BJ (cell line): ENCODE measurements around the gene SLC35D2. TPM values are rescaled to one million over a fixed set of nuclear protein-coding genes. Genes with fewer than 3 reads are reported as not detected.

Experiments
- CTCF ChIA-PET: fragments of 350-600 bp; formaldehyde crosslinking; extraction: SDS; loops from one replicate; lab custom pipeline; 2021; ENCODE audit warnings: antibody characterized with exemption, inconsistent platforms; lab: Yijun Ruan, JAX
- POLR2A ChIA-PET: fragments of 300-600 bp; sonication (Branson Sonifier 250); formaldehyde crosslinking; extraction: SDS; loops from one replicate; lab custom pipeline; 2021; ENCODE audit warnings: antibody characterized with exemption; lab: Charles Lee
- DNase-seq: peaks from one replicate; pipeline ENCODE4 v3.0.0-alpha.2; 2011; ENCODE audit warnings: low read depth
- H3K27me3 ChIP-seq: 2 replicates; pipeline ENCODE4 v1.6.0; 2011; ENCODE audit warnings: low read length; ENCODE audit not compliant: control insufficient read depth, insufficient read depth
- H3K36me3 ChIP-seq: 2 replicates; pipeline ENCODE4 v1.5.1; 2011; ENCODE audit warnings: low read length; ENCODE audit not compliant: control insufficient read depth, insufficient read depth
- H3K4me3 ChIP-seq: 2 replicates; pipeline ENCODE4 v1.5.1; 2011; ENCODE audit warnings: low read depth, mild to moderate bottlenecking, control low read depth, low read length
- polyA plus RNA-seq: library from polyadenylated mRNA; depleted of rRNA; stranded (reverse); fragments of >200 nt; gene quantifications from 2 replicates; pipeline ENCODE4 v1.2.3, GENCODE V29; 2011
- TF ChIP-seq, protein P1 (sequence below): IDR thresholded peaks from 2 replicates; pipeline ENCODE4 v1.5.1; 2011; ENCODE audit warnings: low read depth, mild to moderate bottlenecking, control low read depth, inconsistent platforms, low read length, moderate library complexity; ENCODE audit not compliant: insufficient read depth

Gene SLC35D2
- polyA plus RNA-seq, 1 experiment, result 11.3 TPM

DNA sequence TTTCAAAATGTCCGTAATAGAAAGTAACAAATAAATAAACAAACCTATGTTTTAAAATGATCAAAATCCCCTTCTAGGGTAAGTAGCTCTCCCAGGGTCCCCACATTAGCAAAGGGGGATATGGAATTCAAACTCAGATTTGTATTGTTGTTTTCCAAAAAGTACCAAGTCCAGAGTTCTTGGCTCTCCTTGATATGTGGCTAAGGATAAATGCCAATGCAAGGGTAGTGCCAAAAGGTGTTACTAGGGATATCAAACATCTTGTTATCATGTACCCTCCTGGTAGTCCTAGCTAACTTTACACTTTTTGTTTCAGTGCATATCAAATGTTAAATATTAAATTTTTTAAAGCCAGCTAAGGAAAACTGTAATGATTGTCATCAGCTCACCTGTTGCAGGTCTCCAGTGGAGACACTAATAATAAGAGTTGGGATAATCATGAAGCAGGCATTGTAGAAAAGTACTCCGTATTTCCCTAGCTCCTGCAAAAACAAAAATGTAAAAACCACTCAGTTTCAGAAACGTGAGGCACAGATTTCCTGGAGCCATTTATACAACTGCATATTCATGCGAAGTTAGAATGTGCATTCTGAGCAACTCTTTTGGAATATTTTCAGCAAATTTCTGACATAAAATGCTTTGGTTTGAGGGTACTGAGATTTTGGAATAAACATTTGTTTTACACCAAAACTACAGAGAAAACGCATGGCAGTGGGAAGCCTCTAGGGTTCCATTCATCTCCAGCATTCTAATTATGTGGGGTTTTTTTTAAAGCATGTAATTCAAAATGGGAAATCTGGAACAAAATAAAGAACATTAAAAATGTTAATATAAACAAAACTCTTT is 39.8 kb downstream of the SLC35D2 start:
- POLR2A ChIA-PET, result interaction anchor here (0.5 kb wide), 1 partner anchor 35 kb away, joined by 6 read pairs; no protein-coding TSS in a partner anchor
- CTCF ChIA-PET, result interaction anchor here (0.8 to 2.8 kb wide), 3 partner anchors 16 to 323 kb away, joined by 3 to 13 read pairs (median 3); no protein-coding TSS in a partner anchor
- no peak overlapping the region for H3K4me3 ChIP-seq

DNA sequence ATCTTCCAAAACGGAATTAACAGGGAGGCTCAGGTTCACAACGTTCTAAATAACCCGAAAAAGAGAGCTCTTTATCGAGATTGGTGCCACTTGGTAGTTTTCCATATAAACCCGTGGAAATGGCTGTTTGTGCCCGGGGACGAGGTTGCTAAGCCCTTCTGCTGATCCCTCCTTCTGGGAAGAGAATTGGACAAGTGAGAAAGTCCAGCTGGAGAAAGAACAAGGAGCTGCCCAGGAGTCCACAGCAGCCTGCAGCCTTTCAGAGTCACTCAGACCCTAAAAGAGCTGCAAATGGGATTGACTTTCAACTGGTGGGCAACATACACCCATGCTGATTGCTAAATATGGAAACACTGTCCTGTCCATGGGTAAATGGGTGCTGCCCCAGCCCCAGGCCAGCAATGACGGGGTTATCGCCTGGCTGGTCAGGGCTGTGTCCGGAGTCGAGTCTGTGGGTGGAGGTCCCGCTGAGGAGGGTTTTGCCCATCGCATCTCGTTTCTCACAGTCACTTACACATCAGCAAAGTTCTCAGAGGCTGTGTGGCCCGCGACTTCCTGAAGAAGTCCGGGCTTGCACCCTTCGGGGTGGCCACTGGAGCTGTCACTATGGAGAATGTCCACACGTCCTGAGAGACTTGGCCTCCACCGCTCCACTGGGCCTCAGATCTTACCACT is 40.8 kb downstream of the SLC35D2 start:
- POLR2A ChIA-PET, result interaction anchor here (0.5 kb wide), 1 partner anchor 36 kb away, joined by 6 read pairs; no protein-coding TSS in a partner anchor

More for the DNA sequence above, 39.8 kb downstream of the SLC35D2 start:
- no peaks in the 10 kb centered on the region for H3K27me3 ChIP-seq
- H3K36me3 ChIP-seq, result peaks cover 5% of the 10 kb centered on the region
- TF ChIP-seq, protein P1, sequence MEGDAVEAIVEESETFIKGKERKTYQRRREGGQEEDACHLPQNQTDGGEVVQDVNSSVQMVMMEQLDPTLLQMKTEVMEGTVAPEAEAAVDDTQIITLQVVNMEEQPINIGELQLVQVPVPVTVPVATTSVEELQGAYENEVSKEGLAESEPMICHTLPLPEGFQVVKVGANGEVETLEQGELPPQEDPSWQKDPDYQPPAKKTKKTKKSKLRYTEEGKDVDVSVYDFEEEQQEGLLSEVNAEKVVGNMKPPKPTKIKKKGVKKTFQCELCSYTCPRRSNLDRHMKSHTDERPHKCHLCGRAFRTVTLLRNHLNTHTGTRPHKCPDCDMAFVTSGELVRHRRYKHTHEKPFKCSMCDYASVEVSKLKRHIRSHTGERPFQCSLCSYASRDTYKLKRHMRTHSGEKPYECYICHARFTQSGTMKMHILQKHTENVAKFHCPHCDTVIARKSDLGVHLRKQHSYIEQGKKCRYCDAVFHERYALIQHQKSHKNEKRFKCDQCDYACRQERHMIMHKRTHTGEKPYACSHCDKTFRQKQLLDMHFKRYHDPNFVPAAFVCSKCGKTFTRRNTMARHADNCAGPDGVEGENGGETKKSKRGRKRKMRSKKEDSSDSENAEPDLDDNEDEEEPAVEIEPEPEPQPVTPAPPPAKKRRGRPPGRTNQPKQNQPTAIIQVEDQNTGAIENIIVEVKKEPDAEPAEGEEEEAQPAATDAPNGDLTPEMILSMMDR, result no peak
- no peak for DNase-seq

DNA sequence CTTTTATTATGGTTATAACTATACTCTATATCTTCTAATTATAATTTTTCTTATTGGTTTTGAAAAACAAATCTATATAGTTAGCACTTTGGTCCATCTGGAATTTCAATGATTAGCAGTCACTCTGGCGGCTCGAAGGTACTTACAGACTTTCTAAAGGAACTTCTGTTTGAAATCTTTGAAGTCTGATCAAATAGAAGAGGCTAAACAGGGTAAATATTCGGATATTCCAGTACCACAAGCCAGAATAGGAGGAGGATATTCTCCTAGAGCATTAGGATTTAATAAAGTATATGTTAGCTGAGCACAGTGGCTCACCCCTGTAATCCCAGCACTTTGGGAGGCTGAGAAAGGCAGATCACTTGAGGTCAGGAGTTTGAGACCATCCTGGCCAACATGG is 42.8 kb downstream of the SLC35D2 start:
- TF ChIP-seq, protein P1, result no peak
- H3K4me3 ChIP-seq, result no peak overlapping the region
- H3K36me3 ChIP-seq, result peaks cover 2% of the 10 kb centered on the region
- H3K27me3 ChIP-seq, result no peaks in the 10 kb centered on the region
- ChIA-PET POLR2A (no interaction called here), CTCF (no interaction called here)
- no peak for DNase-seq

More for the DNA sequence above, 40.8 kb downstream of the SLC35D2 start:
- DNase-seq, result no peak
- H3K27me3 ChIP-seq, result no peaks in the 10 kb centered on the region
- peaks cover 2% of the 10 kb centered on the region for H3K36me3 ChIP-seq
- TF ChIP-seq, protein P1, result no peak
- CTCF ChIA-PET, result interaction anchor here (2.8 kb wide), 1 partner anchor 15 kb away, joined by 13 read pairs; no protein-coding TSS in a partner anchor
- no peak overlapping the region for H3K4me3 ChIP-seq

DNA sequence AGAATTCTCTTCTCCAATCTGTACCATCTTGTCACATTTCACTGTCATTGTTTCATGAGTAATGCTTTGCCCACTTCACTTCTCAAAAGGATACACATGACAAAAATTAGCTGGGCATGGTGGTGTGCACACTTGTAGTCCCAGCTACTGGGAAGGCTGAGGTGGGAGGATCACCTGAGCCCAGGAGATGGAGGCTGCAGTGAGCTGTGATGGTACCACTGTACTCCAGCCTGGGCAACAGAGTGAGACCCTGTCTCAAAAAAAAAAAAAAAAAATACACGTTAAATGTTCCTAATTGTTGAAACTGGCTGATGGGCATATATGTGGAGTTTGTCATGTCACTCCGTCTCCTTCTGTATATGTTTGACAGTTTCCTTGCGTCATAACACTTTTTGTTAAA is 45.2 kb downstream of the SLC35D2 start:
- CTCF ChIA-PET, result interaction anchor here (1.1 to 2.1 kb wide), 2 partner anchors 10 to 328 kb away, joined by 3 to 9 read pairs; no protein-coding TSS in a partner anchor
- H3K27me3 ChIP-seq, result no peaks in the 10 kb centered on the region
- H3K36me3 ChIP-seq, result peaks cover 2% of the 10 kb centered on the region
- TF ChIP-seq, protein P1, result no peak
- no peak for DNase-seq
- no peak overlapping the region for H3K4me3 ChIP-seq
- POLR2A ChIA-PET, result no interaction called here

DNA sequence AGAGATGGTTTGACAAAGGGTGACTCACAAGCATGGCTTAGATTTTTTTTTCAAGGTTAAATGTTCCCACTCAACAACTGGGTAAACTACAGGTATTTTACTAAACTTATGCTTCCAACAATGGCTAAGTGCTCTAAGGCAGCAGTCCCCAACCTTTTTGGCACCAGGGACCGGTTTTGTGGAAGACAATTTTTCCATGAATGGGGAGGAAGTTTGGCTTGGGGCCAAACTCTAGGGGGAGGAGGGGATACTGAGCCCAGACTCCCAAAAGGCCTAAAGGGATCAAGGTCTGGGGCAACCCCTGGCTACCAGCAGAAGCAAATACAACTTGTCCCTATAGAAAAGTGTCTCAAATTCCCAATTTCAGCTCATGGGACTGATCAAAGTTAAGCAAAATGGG is 49.6 kb downstream of the SLC35D2 start:
- Histone ChIP-seq H3K36me3 (no peaks in the 10 kb centered on the region), H3K27me3 (no peaks in the 10 kb centered on the region), H3K4me3 (no peak overlapping the region)
- TF ChIP-seq, protein P1, result no peak
- POLR2A ChIA-PET, result no interaction called here
- DNase-seq, result no peak
- CTCF ChIA-PET, result no interaction called here
